Muscle layer of colon (tissue), 2 donors: ENCODE results near the gene LRRC2.
"Not testable (repeated sequence)": the region's sequence is repeated elsewhere in the genome, so short reads cannot be mapped to it uniquely, and the experiment has no call there.

Experiments used
- H3K27ac ChIP-seq: one replicate; pipeline ENCODE4 v1.7.0; 2013; ENCODE audit warnings: low read depth, mild to moderate bottlenecking, low read length, moderate library complexity
- H3K27me3 ChIP-seq, 2 donors: one replicate each; pipeline ENCODE4 v1.7.0; 2013; ENCODE audit warnings: low read length in 2 of 2, mild to moderate bottlenecking in 2 of 2; ENCODE audit not compliant: insufficient read depth in 2 of 2, control insufficient read depth in 1 of 2
- H3K36me3 ChIP-seq: one replicate; pipeline ENCODE4 v1.7.0; 2013; ENCODE audit warnings: mild to moderate bottlenecking, low read length; ENCODE audit not compliant: insufficient read depth
- H3K4me1 ChIP-seq: one replicate; pipeline ENCODE4 v1.7.0; 2013; ENCODE audit warnings: mild to moderate bottlenecking, low read length; ENCODE audit not compliant: insufficient read depth
- H3K4me3 ChIP-seq, 2 donors: one replicate each; pipeline ENCODE4 v1.7.0; 2013; ENCODE audit warnings: low read length in 2 of 2, low read depth in 1 of 2, mild to moderate bottlenecking in 1 of 2, moderate library complexity in 1 of 2
- H3K9ac ChIP-seq: one replicate; pipeline ENCODE4 v1.7.0; 2013; ENCODE audit warnings: low read length
- H3K9me3 ChIP-seq: one replicate; pipeline ENCODE4 v1.7.0; 2013; ENCODE audit warnings: mild to moderate bottlenecking, low read length
- donor health status: abdominal sarcoma.
- donor health status: Adenocarcinoma of cecum.

Gene LRRC2

GRCh38 chr3:46537779-46538178 lies 28.3 kb downstream of the LRRC2 start:
- Histone ChIP-seq H3K9ac (no peak overlapping the region), H3K9me3 (no peaks in the 10 kb centered on the region), H3K27ac (no peak overlapping the region), H3K27me3 (no peaks in the 10 kb centered on the region), H3K36me3 (no peaks in the 10 kb centered on the region), H3K4me3 (no peak overlapping the region), H3K4me1 (no peaks in the 10 kb centered on the region)

DNA sequence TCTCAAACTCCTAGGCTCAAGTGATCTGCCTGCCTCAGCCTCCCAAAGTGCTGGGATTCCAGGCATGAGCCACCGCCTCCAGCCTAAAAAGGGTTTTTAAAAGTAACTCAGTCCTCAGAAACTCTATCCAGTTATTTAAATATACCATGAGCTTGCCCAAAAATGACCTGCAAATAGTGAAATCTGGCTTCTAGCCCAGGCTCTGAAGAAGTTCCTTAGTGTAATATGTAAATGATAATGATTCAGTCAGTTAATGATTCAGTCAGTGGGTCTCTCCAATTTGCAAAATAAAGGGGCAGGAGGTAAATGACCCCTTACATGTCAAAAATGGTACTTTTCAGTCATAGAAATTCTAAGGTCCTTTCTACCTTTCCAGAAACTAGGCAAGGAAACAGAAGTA lies 28.8 kb downstream of the LRRC2 start:
- Histone ChIP-seq H3K36me3 (no peaks in the 10 kb centered on the region), H3K9ac (no peak overlapping the region), H3K27me3 (no peaks in the 10 kb centered on the region), H3K4me3 (no peak overlapping the region), H3K4me1 (no peaks in the 10 kb centered on the region), H3K27ac (no peak overlapping the region), H3K9me3 (no peaks in the 10 kb centered on the region)

DNA sequence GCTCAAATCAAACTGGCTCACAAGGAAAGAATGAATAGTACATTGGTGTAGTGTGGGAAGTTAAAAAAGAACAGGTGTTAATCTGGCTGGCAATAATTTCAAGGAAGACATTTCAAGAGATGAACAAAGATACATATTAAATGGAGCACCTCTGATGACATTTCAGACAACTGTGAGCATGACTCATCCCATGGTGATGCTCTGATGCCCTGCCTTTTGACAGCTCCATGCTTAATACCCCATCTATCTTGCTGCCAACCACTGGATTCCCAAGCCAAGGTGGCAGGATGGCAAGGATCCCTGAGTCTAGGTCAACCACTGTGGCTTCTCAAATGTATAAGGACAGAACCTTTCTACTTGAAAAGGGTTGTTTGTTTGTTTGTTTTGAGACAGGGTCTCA lies 29.3 kb downstream of the LRRC2 start:
- no peak overlapping the region for H3K4me3 ChIP-seq
- H3K9ac ChIP-seq: no peak overlapping the region
- H3K36me3 ChIP-seq: no peaks in the 10 kb centered on the region
- H3K27me3 ChIP-seq: no peaks in the 10 kb centered on the region
- H3K27ac ChIP-seq: no peak overlapping the region
- no peaks in the 10 kb centered on the region for H3K9me3 ChIP-seq
- no peaks in the 10 kb centered on the region for H3K4me1 ChIP-seq

GRCh38 chr3:46535746-46536145 lies 30.4 kb downstream of the LRRC2 start:
- H3K9me3 ChIP-seq: no peaks in the 10 kb centered on the region
- no peaks in the 10 kb centered on the region for H3K36me3 ChIP-seq
- no peaks in the 10 kb centered on the region for H3K27me3 ChIP-seq
- H3K27ac ChIP-seq: no peak overlapping the region
- no peaks in the 10 kb centered on the region for H3K4me1 ChIP-seq
- no peak overlapping the region for H3K9ac ChIP-seq
- no peak overlapping the region for H3K4me3 ChIP-seq

DNA sequence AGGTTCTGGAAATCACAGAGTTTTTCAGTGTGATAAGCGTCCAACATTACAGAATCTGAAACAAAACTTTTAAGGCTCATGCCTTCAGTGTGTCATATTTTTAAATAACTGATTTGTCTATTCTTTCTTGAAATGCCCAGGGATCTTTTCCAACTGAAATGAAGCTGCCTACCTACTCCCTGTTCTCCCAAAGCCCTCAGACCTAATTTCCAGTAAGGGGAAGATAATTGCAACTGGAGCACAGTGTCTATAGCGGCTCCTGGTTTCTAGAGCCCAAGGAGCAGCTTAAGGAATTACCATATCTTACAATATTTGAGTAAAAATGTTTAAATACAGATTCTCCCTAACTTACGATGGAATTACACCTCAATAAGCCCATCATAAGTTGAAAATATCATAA lies 33.0 kb downstream of the LRRC2 start:
- H3K9me3 ChIP-seq: no peaks in the 10 kb centered on the region
- H3K4me3 ChIP-seq: no peak overlapping the region
- H3K27ac ChIP-seq: no peak overlapping the region
- no peaks in the 10 kb centered on the region for H3K36me3 ChIP-seq
- no peak overlapping the region for H3K9ac ChIP-seq
- H3K4me1 ChIP-seq: no peaks in the 10 kb centered on the region
- no peaks in the 10 kb centered on the region for H3K27me3 ChIP-seq

DNA sequence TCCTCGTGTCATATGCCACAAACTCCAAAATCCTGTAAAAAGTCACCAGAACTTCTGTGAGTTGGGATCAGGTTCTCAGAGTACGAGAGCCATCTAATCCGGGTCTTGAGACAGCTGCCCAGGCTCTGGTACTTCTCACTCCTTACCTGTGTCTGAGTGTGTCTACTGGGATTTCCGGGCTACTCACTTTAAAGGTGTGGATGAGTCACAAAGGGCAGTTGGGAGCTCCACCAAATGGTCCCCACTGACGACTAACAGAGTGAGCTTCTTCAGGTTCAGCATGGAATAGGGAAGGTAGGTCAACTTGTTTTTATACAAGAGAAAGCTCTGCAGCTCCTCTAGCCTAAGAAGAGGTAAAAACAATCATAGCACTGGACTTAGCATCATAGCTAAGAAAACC lies 38.9 kb downstream of the LRRC2 start:
- H3K36me3 ChIP-seq: no peaks in the 10 kb centered on the region
- no peak overlapping the region for H3K27ac ChIP-seq
- no peak overlapping the region for H3K9ac ChIP-seq
- H3K9me3 ChIP-seq: no peaks in the 10 kb centered on the region
- H3K27me3 ChIP-seq: no peaks in the 10 kb centered on the region
- H3K4me1 ChIP-seq: no peaks in the 10 kb centered on the region
- H3K4me3 ChIP-seq: no peak overlapping the region

DNA sequence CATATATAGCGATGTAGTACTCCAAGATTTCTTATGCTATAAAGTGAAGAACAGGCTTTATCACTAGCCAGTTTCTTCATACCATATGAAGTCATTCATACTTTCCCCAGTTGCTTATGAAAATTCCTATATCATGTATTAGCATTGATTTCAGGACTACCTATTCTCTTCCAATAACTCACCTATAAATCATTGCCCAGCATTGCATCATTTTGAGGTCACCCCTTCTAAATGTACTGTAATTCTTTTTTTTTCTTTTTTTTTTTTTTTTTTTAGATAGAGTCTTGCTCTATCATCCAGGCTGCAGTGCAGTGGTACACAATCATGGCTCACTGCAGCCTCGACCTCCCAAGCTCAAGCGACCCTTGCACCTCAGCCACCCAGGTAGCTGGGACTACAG lies 41.3 kb downstream of the LRRC2 start:
- no peak overlapping the region for H3K4me3 ChIP-seq
- no peaks in the 10 kb centered on the region for H3K36me3 ChIP-seq
- no peaks in the 10 kb centered on the region for H3K4me1 ChIP-seq
- H3K9ac ChIP-seq: no peak overlapping the region
- no peaks in the 10 kb centered on the region for H3K27me3 ChIP-seq
- H3K9me3 ChIP-seq: no peaks in the 10 kb centered on the region
- no peak overlapping the region for H3K27ac ChIP-seq

- Histone ChIP-seq H3K36me3 (no peaks in the 10 kb centered on the region), H3K4me3 (no peak overlapping the region), H3K9me3 (no peaks in the 10 kb centered on the region), H3K27me3 (no peaks in the 10 kb centered on the region), H3K4me1 (no peaks in the 10 kb centered on the region), H3K27ac (no peak overlapping the region), H3K9ac (no peak overlapping the region)
Measured at GRCh38 chr3:46524008-46524407, 42.1 kb downstream of the LRRC2 start.

GRCh38 chr3:46523556-46523955 lies 42.5 kb downstream of the LRRC2 start:
- H3K36me3 ChIP-seq: no peaks in the 10 kb centered on the region

DNA sequence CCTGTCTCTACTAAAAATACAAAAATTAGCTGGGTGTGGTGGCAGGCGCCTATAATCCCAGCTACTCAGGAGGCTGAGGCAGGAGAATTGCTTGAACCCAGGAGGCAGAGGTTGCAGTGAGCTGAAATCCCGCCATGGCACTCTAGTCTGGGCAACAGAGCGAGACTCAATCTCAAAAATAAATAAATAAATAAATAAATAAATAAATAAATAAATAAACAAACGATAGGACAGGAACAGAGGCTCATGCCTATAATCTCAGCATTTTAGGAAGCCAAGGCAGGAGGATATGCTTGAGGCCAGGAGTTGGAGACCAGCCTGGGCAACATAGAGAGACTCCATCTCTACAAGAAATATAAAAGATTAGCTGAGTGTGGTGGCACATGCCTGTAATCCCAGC lies 43.9 kb downstream of the LRRC2 start:
- H3K4me3 ChIP-seq, H3K4me1 ChIP-seq, H3K27ac ChIP-seq, H3K9me3 ChIP-seq, H3K36me3 ChIP-seq, H3K9ac ChIP-seq, H3K27me3 ChIP-seq: not testable (repeated sequence)

More at GRCh38 chr3:46523556-46523955, 42.5 kb downstream of the LRRC2 start:
- no peak overlapping the region for H3K27ac ChIP-seq
- no peak overlapping the region for H3K9ac ChIP-seq
- no peaks in the 10 kb centered on the region for H3K4me1 ChIP-seq
- no peak overlapping the region for H3K4me3 ChIP-seq
- no peaks in the 10 kb centered on the region for H3K9me3 ChIP-seq
- no peaks in the 10 kb centered on the region for H3K27me3 ChIP-seq

GRCh38 chr3:46521096-46521495 lies 45.0 kb downstream of the LRRC2 start:
- no peaks in the 10 kb centered on the region for H3K4me1 ChIP-seq
- H3K9ac ChIP-seq: no peak overlapping the region
- no peaks in the 10 kb centered on the region for H3K27me3 ChIP-seq
- no peaks in the 10 kb centered on the region for H3K9me3 ChIP-seq
- H3K4me3 ChIP-seq: no peak overlapping the region
- no peaks in the 10 kb centered on the region for H3K36me3 ChIP-seq
- H3K27ac ChIP-seq: no peak overlapping the region

GRCh38 chr3:46520531-46520930 lies 45.6 kb downstream of the LRRC2 start:
- no peaks in the 10 kb centered on the region for H3K36me3 ChIP-seq
- H3K4me1 ChIP-seq: no peaks in the 10 kb centered on the region
- H3K27me3 ChIP-seq: no peaks in the 10 kb centered on the region
- H3K27ac ChIP-seq: no peak overlapping the region
- H3K9ac ChIP-seq: no peak overlapping the region
- no peaks in the 10 kb centered on the region for H3K9me3 ChIP-seq
- H3K4me3 ChIP-seq: no peak overlapping the region
